NCI-H82 (cell line): ENCODE data around the gene ANKRD6.

Source experiments
- DNase-seq: peaks from one replicate; lab custom pipeline; 2025; lab: John Stamatoyannopoulos, UW

ANKRD6 gene

GRCh38 chr6:89509777-89510281 lies 76.9 kb downstream of the ANKRD6 start:
- peak; percentile 63 for DNase-seq

- DNase-seq = no peak
These were observed 77.4 kb downstream of the ANKRD6 start for GRCh38 chr6:89510393-89510792.

GRCh38 chr6:89518352-89519055 lies 85.6 kb downstream of the ANKRD6 start:
- DNase-seq = peak; percentile 50

- no peak for DNase-seq
These were observed 87.8 kb downstream of the ANKRD6 start for GRCh38 chr6:89520736-89521135.

- peak; percentile 36 for DNase-seq
These were observed 89.8 kb downstream of the ANKRD6 start for GRCh38 chr6:89522778-89523177.

GRCh38 chr6:89525786-89526562 lies 93.0 kb downstream of the ANKRD6 start:
- DNase-seq = no peak

GRCh38 chr6:89526563-89526869 lies 93.6 kb downstream of the ANKRD6 start:
- no peak for DNase-seq

GRCh38 chr6:89527634-89528033 lies 94.7 kb downstream of the ANKRD6 start:
- DNase-seq = no peak

- peak; percentile 19 for DNase-seq
These were observed 95.9 kb downstream of the ANKRD6 start for GRCh38 chr6:89528866-89529265.

- no peak for DNase-seq
These were observed 98.0 kb downstream of the ANKRD6 start for GRCh38 chr6:89530982-89531381.

GRCh38 chr6:89536231-89536630 lies 103.3 kb downstream of the ANKRD6 start:
- DNase-seq = no peak

- no peak for DNase-seq
These were observed 106.8 kb downstream of the ANKRD6 start for GRCh38 chr6:89539779-89540178.

- DNase-seq = no peak
These were observed 109.3 kb downstream of the ANKRD6 start for GRCh38 chr6:89542081-89542857.

- no peak for DNase-seq
These were observed 109.9 kb downstream of the ANKRD6 start for GRCh38 chr6:89542866-89543265.

GRCh38 chr6:89547281-89547680 lies 114.3 kb downstream of the ANKRD6 start:
- DNase-seq = no peak

- peak; percentile 5 for DNase-seq
These were observed 120.5 kb downstream of the ANKRD6 start for GRCh38 chr6:89553431-89553830.

GRCh38 chr6:89554106-89554505 lies 121.2 kb downstream of the ANKRD6 start:
- peak; percentile 29 for DNase-seq

GRCh38 chr6:89555031-89555430 lies 122.1 kb downstream of the ANKRD6 start:
- peak; percentile 44 for DNase-seq

GRCh38 chr6:89555806-89556205 lies 122.9 kb downstream of the ANKRD6 start:
- DNase-seq = no peak

- DNase-seq = no peak
These were observed 126.5 kb downstream of the ANKRD6 start for GRCh38 chr6:89559487-89559886.

- DNase-seq = peak; percentile 85
These were observed 129.4 kb downstream of the ANKRD6 start for GRCh38 chr6:89562093-89562973.

- DNase-seq = no peak
These were observed 130.9 kb downstream of the ANKRD6 start for GRCh38 chr6:89563866-89564265.
